OCI-LY3 (cell line): Measurements from ENCODE around the gene SRP14.

Source experiments
- H2AFZ ChIP-seq: fragments of 200-600, 300-600 bp; shearing (Covaris generic); 2 replicates; pipeline ENCODE4 v1.6.0; 2014; ENCODE audit warnings: antibody characterized with exemption, low read depth, low read length
- H3K27ac ChIP-seq: fragments of 200-600, 300-600 bp; sonication (generic); 2 replicates; pipeline ENCODE4 v1.5.1; 2014; ENCODE audit warnings: mild to moderate bottlenecking, low read length, moderate library complexity, mixed read lengths
- H3K27me3 ChIP-seq: fragments of 200-600, 300-600 bp; sonication (generic); 2 replicates; pipeline ENCODE4 v1.6.1; 2014; ENCODE audit warnings: low read depth, low read length, mixed read lengths
- H3K36me3 ChIP-seq: fragments of 200-600, 300-600 bp; sonication (generic); replicated peaks from 2 replicates; pipeline ENCODE3; 2014; ENCODE audit warnings: low read depth, low read length, mixed read lengths
- H3K4me1 ChIP-seq: fragments of 300-600, 200-600 bp; sonication (generic); 2 replicates; pipeline ENCODE4 v1.6.1; 2014; ENCODE audit warnings: low read length, mixed read lengths
- H3K4me2 ChIP-seq: fragments of 200-600, 300-600 bp; sonication (generic); 2 replicates; pipeline ENCODE4 v1.6.1; 2014; ENCODE audit warnings: low read length, mixed read lengths
- H3K4me3 ChIP-seq: fragments of 300-600, 200-600 bp; sonication (generic); 2 replicates; pipeline ENCODE4 v1.5.1; 2014; ENCODE audit warnings: antibody characterized with exemption, mild to moderate bottlenecking, low read length, moderate library complexity
- H3K79me2 ChIP-seq: fragments of 300-600, 200-600 bp; shearing (Covaris generic); 2 replicates; pipeline ENCODE4 v1.6.1; 2014; ENCODE audit warnings: mild to moderate bottlenecking, low read length, mixed read lengths
- H3K9ac ChIP-seq: fragments of 300-600, 200-600 bp; shearing (Covaris generic); 2 replicates; pipeline ENCODE4 v1.6.0; 2014; ENCODE audit warnings: mild to moderate bottlenecking, low read length, moderate library complexity
- H3K9me3 ChIP-seq: fragments of 200-600, 300-600 bp; shearing (Covaris generic); 2 replicates; pipeline ENCODE4 v1.6.1; 2014; ENCODE audit warnings: low read length, mixed read lengths; ENCODE audit not compliant: insufficient read depth
- H4K20me1 ChIP-seq: fragments of 200-600, 300-600 bp; sonication (generic); 2 replicates; pipeline ENCODE4 v1.6.1; 2016; ENCODE audit warnings: low read length, mixed read lengths; ENCODE audit not compliant: insufficient read depth
- CTCF ChIP-seq: fragments of 200-600, 300-600 bp; sonication (generic); IDR thresholded peaks from 2 replicates; pipeline ENCODE4 v1.5.1; 2014; ENCODE audit warnings: antibody characterized with exemption, low read length, low read depth
- EZH2phosphoT487 ChIP-seq: fragments of 200-600 bp; shearing (Covaris generic); IDR thresholded peaks from 2 replicates; pipeline ENCODE4 v1.6.1; 2018; ENCODE audit warnings: antibody characterized with exemption, mixed run types, low read depth

The SRP14 gene

GRCh38 chr15:40032125-40032839 lies 6.7 kb downstream of the SRP14 start:
- TF ChIP-seq CTCF (no peak), EZH2phosphoT487 (no peak)
- H3K4me1 ChIP-seq: no peaks in the 10 kb centered on the region

GRCh38 chr15:40031300-40031699 lies 7.7 kb downstream of the SRP14 start:
- H3K4me2 ChIP-seq: no peak overlapping the region
- H3K9me3 ChIP-seq: no peaks in the 10 kb centered on the region
- peaks cover 60% of the 10 kb centered on the region for H3K36me3 ChIP-seq
- H3K9ac ChIP-seq: no peak overlapping the region
- no peak overlapping the region for H3K27ac ChIP-seq
- no peak overlapping the region for H2AFZ ChIP-seq
- H3K4me1 ChIP-seq: no peaks in the 10 kb centered on the region
- no peaks in the 10 kb centered on the region for H3K79me2 ChIP-seq
- no peak for TF ChIP-seq CTCF
- no peak for TF ChIP-seq EZH2phosphoT487
- H4K20me1 ChIP-seq: no peaks in the 10 kb centered on the region
- no peaks in the 10 kb centered on the region for H3K27me3 ChIP-seq
- no peak overlapping the region for H3K4me3 ChIP-seq

More at GRCh38 chr15:40032125-40032839, 6.7 kb downstream of the SRP14 start:
- H3K36me3 ChIP-seq: peaks cover 65% of the 10 kb centered on the region
- no peak overlapping the region for H2AFZ ChIP-seq
- H3K4me3 ChIP-seq: no peak overlapping the region
- H3K4me2 ChIP-seq: no peak overlapping the region
- no peaks in the 10 kb centered on the region for H4K20me1 ChIP-seq
- no peaks in the 10 kb centered on the region for H3K9me3 ChIP-seq
- H3K27me3 ChIP-seq: no peaks in the 10 kb centered on the region
- H3K27ac ChIP-seq: no peak overlapping the region
- H3K9ac ChIP-seq: no peak overlapping the region
- H3K79me2 ChIP-seq: peaks cover 3% of the 10 kb centered on the region; the same call in 1 of the 2 replicates

GRCh38 chr15:40029979-40030893 lies 8.7 kb downstream of the SRP14 start:
- Histone ChIP-seq H3K36me3 (peaks cover 54% of the 10 kb centered on the region), H4K20me1 (no peaks in the 10 kb centered on the region), H3K9me3 (no peaks in the 10 kb centered on the region), H3K4me2 (no peak overlapping the region), H3K9ac (no peak overlapping the region), H3K79me2 (no peaks in the 10 kb centered on the region), H3K4me1 (no peaks in the 10 kb centered on the region), H3K4me3 (no peak overlapping the region), H3K27me3 (no peaks in the 10 kb centered on the region), H3K27ac (no peak overlapping the region), H2AFZ (no peak overlapping the region)
- TF ChIP-seq CTCF (peak; percentile 86), EZH2phosphoT487 (no peak)

- Histone ChIP-seq H3K27ac (no peak overlapping the region), H3K36me3 (peaks cover 43% of the 10 kb centered on the region), H3K4me2 (no peak overlapping the region), H4K20me1 (no peaks in the 10 kb centered on the region), H3K4me3 (no peak overlapping the region), H3K9me3 (no peaks in the 10 kb centered on the region), H3K4me1 (no peaks in the 10 kb centered on the region), H3K9ac (no peak overlapping the region), H3K79me2 (no peaks in the 10 kb centered on the region), H3K27me3 (no peaks in the 10 kb centered on the region), H2AFZ (no peak overlapping the region)
- TF ChIP-seq EZH2phosphoT487: no peak
- no peak for TF ChIP-seq CTCF
Measured at GRCh38 chr15:40028853-40029252, 10.1 kb downstream of the SRP14 start.
